ENCODE measurements around the gene MACROH2A2.
"Not testable (repeated sequence)": the region's sequence is repeated elsewhere in the genome, so short reads cannot be mapped to it uniquely, and the experiment has no call there.

Gene MACROH2A2

DNA sequence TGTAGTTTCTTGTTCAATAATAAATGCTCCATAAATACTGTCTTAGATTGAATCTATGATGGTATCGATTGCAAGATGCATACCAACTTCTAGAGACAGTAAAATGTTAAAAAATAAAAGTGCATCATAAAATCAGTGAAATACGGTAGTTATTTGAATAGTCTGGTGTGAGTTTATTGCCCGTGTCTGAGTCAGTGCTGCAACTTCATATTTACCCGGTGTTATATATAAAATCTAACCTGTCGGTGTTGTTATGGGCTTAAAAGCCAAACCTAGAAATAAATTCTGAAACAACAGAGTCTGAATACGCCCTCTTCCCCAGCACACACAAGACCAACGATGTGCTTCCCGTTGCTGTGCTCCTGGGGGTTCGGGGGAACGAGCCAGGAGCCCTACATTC, 16.3 kb downstream of the MACROH2A2 start:
- no peak for DNase-seq (ENCODE audit: low read depth)

DNA sequence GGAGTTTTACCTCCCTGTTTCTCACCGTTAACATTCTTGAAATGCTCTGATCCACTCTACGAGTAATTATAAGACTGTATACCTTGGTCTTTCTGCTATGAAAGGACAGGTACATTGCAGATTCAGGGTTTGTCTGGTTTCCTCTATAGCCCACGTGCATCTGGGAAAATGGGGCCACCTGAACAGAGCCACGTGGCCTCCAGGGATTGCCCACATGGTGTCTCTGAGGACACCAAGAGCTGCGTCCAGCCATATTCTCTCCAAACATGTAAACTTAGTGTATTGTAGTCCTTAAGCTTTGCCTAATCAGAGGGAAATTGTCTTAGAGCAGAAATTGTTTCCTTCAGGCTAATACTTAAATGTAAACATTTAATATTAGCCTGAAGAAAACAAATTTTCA, 16.7 kb downstream of the MACROH2A2 start:
- no peak for DNase-seq (ENCODE audit: low read depth)

GRCh38 chr10:70070834-70071233, 18.2 kb downstream of the MACROH2A2 start:
- DNase-seq (ENCODE audit: low read depth) = no peak

DNA sequence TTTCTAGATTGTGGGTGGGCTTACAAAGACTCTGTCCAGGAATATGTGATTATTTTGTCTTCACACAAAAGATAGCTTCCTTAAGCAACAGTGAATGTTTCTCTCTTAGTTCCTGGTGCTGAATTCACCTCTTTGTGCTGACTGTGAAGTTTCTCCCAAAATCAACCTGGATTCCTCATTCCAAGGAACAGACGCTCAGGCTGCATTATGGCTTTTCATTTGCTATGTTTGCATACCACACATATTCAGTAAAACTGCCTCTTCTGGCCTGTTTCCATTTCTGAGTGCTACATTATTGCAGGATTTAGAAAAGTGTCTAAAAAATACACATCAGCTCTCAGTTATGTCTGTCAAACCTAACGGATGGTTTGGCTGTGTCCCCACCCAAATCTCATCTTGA, 21.5 kb downstream of the MACROH2A2 start:
- no peak for DNase-seq (ENCODE audit: low read depth)

DNA sequence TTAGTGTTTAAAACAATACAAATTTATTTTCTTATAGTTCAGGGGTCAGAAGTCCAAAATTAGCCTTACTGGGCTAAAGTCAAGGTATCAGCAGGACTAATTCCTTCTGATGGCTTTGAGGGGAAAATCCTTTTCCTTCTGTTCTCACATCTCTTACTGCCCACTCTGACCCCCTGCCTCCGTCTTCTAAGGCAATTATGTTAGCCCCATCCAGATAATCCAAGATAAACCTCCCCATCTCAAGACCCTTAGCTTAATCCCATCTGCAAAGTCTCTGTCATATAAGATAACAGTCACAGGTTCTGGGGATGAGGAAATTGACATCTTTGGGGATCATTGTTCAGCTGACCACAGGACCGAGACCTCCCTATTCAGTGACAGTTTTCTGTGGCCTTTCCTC, 22.3 kb downstream of the MACROH2A2 start:
- no peak for DNase-seq (ENCODE audit: low read depth)

- DNase-seq (ENCODE audit: low read depth) = no peak
Observed at GRCh38 chr10:70078329-70078728, 25.7 kb downstream of the MACROH2A2 start.

GRCh38 chr10:70078937-70079336, 26.3 kb downstream of the MACROH2A2 start:
- DNase-seq (ENCODE audit: low read depth) = no peak

DNA sequence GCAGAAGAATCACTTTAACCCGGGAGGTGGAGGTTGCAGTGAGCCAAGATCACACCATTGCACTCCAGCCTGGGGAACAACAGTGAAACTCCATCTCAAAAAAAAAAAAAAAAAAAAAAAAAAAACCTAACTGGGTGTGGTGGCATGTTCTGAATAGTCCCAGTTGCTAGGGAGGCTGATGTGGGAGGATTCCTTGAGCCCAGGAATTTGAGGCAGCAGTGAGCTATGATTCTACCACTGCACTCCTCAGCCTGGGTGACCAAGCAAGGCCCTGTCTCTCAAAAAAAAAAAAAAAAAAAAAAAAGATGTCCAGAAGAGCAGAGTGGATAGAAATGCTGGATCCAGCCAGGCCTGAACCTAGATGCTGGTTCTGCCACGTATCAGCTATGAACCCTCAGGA, 28.1 kb downstream of the MACROH2A2 start:
- not testable (repeated sequence) for DNase-seq (ENCODE audit: low read depth)

GRCh38 chr10:70084189-70084588, 31.5 kb downstream of the MACROH2A2 start:
- DNase-seq (ENCODE audit: low read depth) = no peak

DNA sequence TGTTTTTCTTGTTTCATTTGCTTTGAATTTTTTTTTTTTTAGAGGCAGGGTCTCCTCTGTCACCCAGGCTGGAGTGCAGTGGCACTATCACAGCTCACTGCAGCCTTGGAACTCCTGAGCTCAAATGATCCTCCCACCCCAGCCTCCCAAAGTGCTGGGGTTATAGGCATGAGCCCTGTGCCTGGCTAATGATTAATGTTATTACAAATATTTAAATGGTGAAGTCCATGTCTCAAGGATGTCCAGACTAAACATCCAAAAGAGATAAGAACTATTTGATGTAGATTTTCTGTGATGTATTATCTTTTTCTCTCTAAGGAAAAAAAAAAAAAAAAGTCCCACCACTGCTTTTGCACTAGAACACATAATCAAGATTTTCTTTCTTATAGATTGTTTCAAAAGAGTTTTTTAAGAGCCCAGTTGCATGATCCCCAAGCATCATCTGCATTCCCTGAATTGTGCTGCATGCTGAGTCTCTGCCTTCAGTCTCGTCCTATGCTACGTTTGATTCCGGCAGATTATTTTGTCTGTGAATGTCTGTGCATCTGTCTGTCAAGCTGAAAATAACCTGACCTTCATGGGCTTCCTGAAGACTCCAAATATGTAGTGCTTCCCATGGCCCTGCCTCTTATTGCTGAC, 33.4 kb downstream of the MACROH2A2 start:
- no peak for DNase-seq (ENCODE audit: low read depth)

GRCh38 chr10:70087616-70088307, 35.1 kb downstream of the MACROH2A2 start:
- no peak for DNase-seq (ENCODE audit: low read depth)

DNA sequence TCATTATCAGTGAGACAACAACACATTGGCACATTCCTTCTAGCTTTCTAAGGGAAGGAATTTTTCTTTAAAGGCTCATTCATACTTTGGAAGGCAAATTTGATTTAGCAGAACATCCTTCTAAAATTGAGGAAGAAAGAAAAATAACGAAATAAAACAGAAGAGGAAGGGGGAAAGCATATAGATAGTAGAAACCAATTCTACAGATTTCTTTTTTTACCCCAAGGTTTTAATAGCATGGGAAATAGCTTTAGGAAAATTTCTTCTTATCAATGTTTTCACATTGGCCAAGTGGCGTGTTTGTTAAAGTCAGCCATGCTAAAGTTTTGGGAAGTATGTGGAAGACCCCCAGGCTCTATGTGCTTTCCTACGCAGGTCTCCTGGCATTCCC, 35.7 kb downstream of the MACROH2A2 start:
- no peak for DNase-seq (ENCODE audit: low read depth)

GRCh38 chr10:70090013-70090412, 37.4 kb downstream of the MACROH2A2 start:
- DNase-seq (ENCODE audit: low read depth) = no peak

DNA sequence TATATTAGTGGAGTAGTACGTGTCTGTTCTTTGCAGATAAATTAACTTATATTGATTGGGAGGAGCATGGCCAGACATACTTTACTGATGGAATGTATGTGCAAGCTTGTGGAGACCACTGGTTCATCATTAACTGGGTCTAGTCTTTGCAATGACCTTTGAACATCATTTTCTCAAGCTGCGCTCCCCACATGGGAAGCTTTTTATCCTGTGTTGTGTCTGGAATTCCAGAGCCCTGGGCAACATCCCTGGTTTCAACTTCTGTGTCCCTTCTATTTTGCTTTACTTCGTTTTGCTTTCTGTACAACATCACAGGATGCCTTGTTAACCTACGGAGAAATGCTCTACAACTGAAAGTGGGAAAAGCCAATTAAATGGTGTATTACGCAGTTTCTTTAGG, 38.3 kb downstream of the MACROH2A2 start:
- no peak for DNase-seq (ENCODE audit: low read depth)

- DNase-seq (ENCODE audit: low read depth) = no peak
Observed at GRCh38 chr10:70092389-70092718, 39.7 kb downstream of the MACROH2A2 start.

GRCh38 chr10:70093335-70093944, 40.8 kb downstream of the MACROH2A2 start:
- DNase-seq (ENCODE audit: low read depth) = no peak

GRCh38 chr10:70094250-70094649, 41.6 kb downstream of the MACROH2A2 start:
- DNase-seq (ENCODE audit: low read depth) = no peak

GRCh38 chr10:70096016-70096704, 43.5 kb downstream of the MACROH2A2 start:
- DNase-seq (ENCODE audit: low read depth) = no peak

- DNase-seq (ENCODE audit: low read depth) = no peak
Observed at GRCh38 chr10:70096705-70097420, 44.2 kb downstream of the MACROH2A2 start.

GRCh38 chr10:70097459-70097858, 44.8 kb downstream of the MACROH2A2 start:
- DNase-seq (ENCODE audit: low read depth) = no peak

- no peak for DNase-seq (ENCODE audit: low read depth)
Observed at GRCh38 chr10:70098271-70098670, 45.6 kb downstream of the MACROH2A2 start.

GRCh38 chr10:70101068-70101562, 48.5 kb downstream of the MACROH2A2 start:
- DNase-seq (ENCODE audit: low read depth) = not testable (repeated sequence)
